GM23338 (cell line): ENCODE measurements around the gene NINL. TPM values are rescaled to one million over a fixed set of nuclear protein-coding genes. Genes with fewer than 3 reads are reported as not detected.

ENCODE experiments used
- ATAC-seq: fragments of 200-7000 bp; cut with Tn5 transposase; 3 replicates; pipeline ENCODE4 v1.9.1; 2020
- DNase-seq: peaks from one replicate; pipeline ENCODE4 v3.0.0-alpha.2; 2015; ENCODE audit warnings: low spot score
- H2AFZ ChIP-seq: fragments of 200-600 bp; sonication (generic); 2 replicates; pipeline ENCODE4 v1.8.0; 2016; ENCODE audit warnings: antibody characterized with exemption, mild to moderate bottlenecking, moderate library complexity
- H3F3A ChIP-seq: fragments of 200-600 bp; sonication (generic); replicated peaks from 2 replicates; pipeline ENCODE4 v1.8.0; 2017; ENCODE audit warnings: antibody characterized with exemption, mixed run types, low read depth
- H3K27ac ChIP-seq: fragments of 200-600 bp; sonication (generic); 2 replicates; pipeline ENCODE4 v1.6.1; 2016; ENCODE audit warnings: low read depth
- H3K27me3 ChIP-seq: fragments of 200-600 bp; sonication (generic); 2 replicates; pipeline ENCODE4 v1.8.0; 2016; ENCODE audit warnings: mild to moderate bottlenecking, mixed run types, moderate library complexity; ENCODE audit not compliant: insufficient read depth
- H3K36me3 ChIP-seq: fragments of 200-600 bp; sonication (generic); 2 replicates; pipeline ENCODE4 v1.8.0; 2016; ENCODE audit warnings: mild to moderate bottlenecking; ENCODE audit not compliant: insufficient read depth
- H3K4me1 ChIP-seq: fragments of 200-600 bp; sonication (generic); 2 replicates; pipeline ENCODE4 v1.8.0; 2016; ENCODE audit warnings: mild to moderate bottlenecking, moderate library complexity; ENCODE audit not compliant: insufficient read depth
- H3K4me2 ChIP-seq: fragments of 200-600 bp; sonication (generic); 2 replicates; pipeline ENCODE4 v1.7.1; 2017; ENCODE audit warnings: mixed run types
- H3K4me3 ChIP-seq: fragments of 200-600 bp; sonication (generic); 2 replicates; pipeline ENCODE4 v1.6.1; 2016; ENCODE audit warnings: mixed run types
- H3K79me2 ChIP-seq: fragments of 200-600 bp; sonication (generic); replicated peaks from 2 replicates; pipeline ENCODE4 v1.8.0; 2017; ENCODE audit warnings: mild to moderate bottlenecking; ENCODE audit not compliant: insufficient read depth
- H3K9me2 ChIP-seq: fragments of 200-600 bp; sonication (generic); 2 replicates; pipeline ENCODE4 v1.8.0; 2017; ENCODE audit not compliant: insufficient read depth
- H4K20me1 ChIP-seq: fragments of 200-600 bp; sonication (generic); replicated peaks from 2 replicates; pipeline ENCODE4 v1.8.0; 2017; ENCODE audit warnings: mild to moderate bottlenecking; ENCODE audit not compliant: insufficient read depth
- H3K27ac Mint-ChIP-seq: 2 replicates; pipeline ENCODE4 v1.8.0; 2020; ENCODE audit warnings: inconsistent platforms, mild to moderate bottlenecking, moderate library complexity, mixed read lengths
- H3K27me3 Mint-ChIP-seq: 3 replicates; pipeline ENCODE4 v1.8.0; 2022; ENCODE audit warnings: low read depth, mild to moderate bottlenecking, moderate library complexity, mixed read lengths, inconsistent platforms; ENCODE audit not compliant: insufficient read depth, poor library complexity
- H3K36me3 Mint-ChIP-seq: 3 replicates; pipeline ENCODE4 v1.8.0; 2021; ENCODE audit warnings: low read depth, mild to moderate bottlenecking, inconsistent platforms, moderate library complexity, mixed read lengths
- H3K4me1 Mint-ChIP-seq: 3 replicates; pipeline ENCODE4 v1.8.0; 2020; ENCODE audit warnings: mild to moderate bottlenecking, inconsistent platforms, mixed read lengths
- H3K4me3 Mint-ChIP-seq: 3 replicates; pipeline ENCODE4 v1.8.0; 2021; ENCODE audit warnings: moderate library complexity, mild to moderate bottlenecking, inconsistent platforms, mixed read lengths
- H3K9me3 Mint-ChIP-seq: 3 replicates; pipeline ENCODE4 v1.8.0; 2020; ENCODE audit warnings: moderate library complexity, mild to moderate bottlenecking, inconsistent platforms, mixed read lengths
- CREB1 ChIP-seq: fragments of 250-450 bp; sonication (Bioruptor Pico); IDR thresholded peaks from 2 replicates; pipeline ENCODE4 v1.5.0; 2020; ENCODE audit warnings: low read depth, mild to moderate bottlenecking, moderate library complexity
- CTCF ChIP-seq, 2 experiments: fragments of 200-600 bp in 1 of 2; sonication (generic) in 1 of 2; conservative IDR thresholded peaks; 2 replicates each; pipeline versions ENCODE4 v1.5.1 to v1.6.1; 2016 to 2017; ENCODE audit warnings: antibody characterized with exemption in 2 of 2, low read depth in 2 of 2, mild to moderate bottlenecking in 2 of 2, moderate library complexity in 1 of 2
- ETS1 ChIP-seq: IDR thresholded peaks from 2 replicates; pipeline ENCODE4 v1.6.1; 2016; ENCODE audit warnings: antibody characterized with exemption
- EZH2 ChIP-seq: fragments of 200-600 bp; sonication (generic); IDR thresholded peaks from one replicate; pipeline ENCODE4 v1.8.0; 2017; ENCODE audit warnings: antibody characterized with exemption, mild to moderate bottlenecking, low read depth; ENCODE audit not compliant: unreplicated experiment
- EZH2phosphoT487 ChIP-seq: fragments of 200-600 bp; sonication (generic); IDR thresholded peaks from one replicate; pipeline ENCODE4 v1.8.1; 2018; ENCODE audit warnings: antibody characterized with exemption; ENCODE audit not compliant: unreplicated experiment
- JUNB ChIP-seq: IDR thresholded peaks from one replicate; pipeline ENCODE4 v1.6.1; 2016; ENCODE audit warnings: antibody characterized with exemption; ENCODE audit not compliant: unreplicated experiment
- NANOG ChIP-seq: IDR thresholded peaks from 2 replicates; pipeline ENCODE4 v1.6.1; 2016; ENCODE audit warnings: antibody characterized with exemption, borderline replicate concordance
- POLR2AphosphoS5 ChIP-seq: IDR thresholded peaks from 2 replicates; pipeline ENCODE4 v1.6.1; 2016; ENCODE audit warnings: antibody characterized with exemption, low read depth
- REST ChIP-seq: IDR thresholded peaks from one replicate; pipeline ENCODE4 v1.6.1; 2018; ENCODE audit warnings: antibody characterized with exemption; ENCODE audit not compliant: unreplicated experiment
- STAT1 ChIP-seq: IDR thresholded peaks from one replicate; pipeline ENCODE4 v1.6.1; 2016; ENCODE audit warnings: antibody characterized with exemption; ENCODE audit not compliant: unreplicated experiment
- ZNF114 ChIP-seq: fragments of 250-450 bp; sonication (Bioruptor Pico); IDR thresholded peaks from 2 replicates; pipeline ENCODE4 v1.5.0; 2020; ENCODE audit warnings: mild to moderate bottlenecking, moderate library complexity
- ZNF331 ChIP-seq: fragments of 250-450 bp; sonication (Bioruptor Pico); IDR thresholded peaks from 2 replicates; pipeline ENCODE4 v1.5.0; 2020; ENCODE audit warnings: low read depth, mild to moderate bottlenecking, moderate library complexity
- ZNF462 ChIP-seq: fragments of 250-450 bp; sonication (Bioruptor Pico); IDR thresholded peaks from 2 replicates; pipeline ENCODE4 v1.5.0; 2020; ENCODE audit warnings: mild to moderate bottlenecking, moderate library complexity
- polyA plus RNA-seq: library from polyadenylated mRNA; unstranded; fragments of >200 nt; fragmentation: Nextera tagmentation; extraction: Ambion mirVana; gene quantifications from 2 replicates; pipeline ENCODE4 v1.2.1, GENCODE V29; 2016
- total RNA-seq: library from RNA; depleted of rRNA; stranded (reverse); fragments of >200 nt; shearing (Covaris generic); gene quantifications from 2 replicates; pipeline ENCODE4 v1.2.3, GENCODE V29; 2014

Gene NINL
- total and polyA plus RNA-seq, 2 experiments from 2014 or later, result 18.0 to 31.2 TPM

- no peak for TF ChIP-seq STAT1
- TF ChIP-seq ZNF331 (CRISPR knock-in tag), result no peak
Observed at GRCh38 chr20:25487975-25488374, 97.4 kb downstream of the NINL start (continued).

- ATAC-seq (no peak), DNase-seq (no peak)
- Histone ChIP-seq H3K4me2 (no peak overlapping the region), H3K27me3 (no peaks in the 10 kb centered on the region), H3F3A (no peaks in the 10 kb centered on the region; the same call in 1 of the 2 replicates), H3K27ac (peak overlapping the region; percentile 26; the same call in 1 of the 2 replicates), H3K9me2 (no peaks in the 10 kb centered on the region), H3K4me3 (no peak overlapping the region), H4K20me1 (no peaks in the 10 kb centered on the region), H3K36me3 (peaks cover 3% of the 10 kb centered on the region), H3K4me1 (peaks cover 11% of the 10 kb centered on the region), H3K79me2 (no peaks in the 10 kb centered on the region), H2AFZ (no peak overlapping the region)
- no peak overlapping the region for H3K27ac Mint-ChIP-seq
- H3K27me3 Mint-ChIP-seq, result peaks cover 3% of the 10 kb centered on the region
- H3K4me1 Mint-ChIP-seq, result peaks cover 37% of the 10 kb centered on the region
- no peaks in the 10 kb centered on the region for H3K9me3 Mint-ChIP-seq
- no peak overlapping the region for H3K4me3 Mint-ChIP-seq
- TF ChIP-seq ETS1 (no peak), POLR2AphosphoS5 (no peak), EZH2phosphoT487 (no peak), REST (no peak), JUNB (no peak), ZNF331 (CRISPR knock-in tag) (no peak), STAT1 (no peak), EZH2 (no peak), CREB1 (CRISPR knock-in tag) (no peak), ZNF462 (CRISPR knock-in tag) (no peak), NANOG (no peak), ZNF114 (CRISPR knock-in tag) (no peak), CTCF (conservative IDR thresholded peaks at IDR 0.05; ENCODE audit: low read depth in 2 of 2) (no peak)
- H3K36me3 Mint-ChIP-seq, result peaks cover 47% of the 10 kb centered on the region
Observed at GRCh38 chr20:25487306-25487705, 98.0 kb downstream of the NINL start.
